LHCN-M2 (cell line): ENCODE data around the gene PTPRK. TPM values are rescaled to one million over a fixed set of nuclear protein-coding genes. Genes with fewer than 3 reads are reported as not detected.
"Not testable (repeated sequence)": the region's sequence is repeated elsewhere in the genome, so short reads cannot be mapped to it uniquely, and the experiment has no call there.

ENCODE experiments used
- DNase-seq: peaks from one replicate; pipeline ENCODE4 v3.0.0-alpha.2; 2012; ENCODE audit warnings: low read depth
- total RNA-seq: library from RNA; depleted of rRNA; stranded (reverse); fragments of >200 nt; gene quantifications from 2 replicates; pipeline ENCODE4 v1.2.3, GENCODE V29; 2014

Gene PTPRK
- total RNA-seq, 1 experiment from 2014 or later: 50.9 TPM

DNA sequence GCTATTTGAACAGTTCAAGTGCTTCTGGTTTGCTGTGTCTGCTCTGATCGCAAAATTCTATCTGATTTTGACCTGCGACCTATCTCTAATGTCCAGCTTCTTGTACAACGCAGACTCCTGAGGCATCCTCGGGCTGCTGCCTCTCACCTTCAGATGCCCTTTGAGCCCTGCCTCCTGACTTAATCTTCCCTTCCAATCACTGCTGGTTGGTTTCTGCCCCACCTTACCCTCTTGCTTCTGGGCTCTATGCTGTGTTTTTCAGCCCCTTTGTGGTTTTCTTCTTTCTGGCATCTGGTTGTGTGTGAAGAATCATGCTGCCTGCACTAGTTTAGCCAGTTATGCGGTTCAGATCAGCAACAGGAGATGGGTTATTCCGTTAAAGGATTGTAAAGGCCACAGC, 488.4 kb downstream of the PTPRK start:
- DNase-seq: no peak

DNA sequence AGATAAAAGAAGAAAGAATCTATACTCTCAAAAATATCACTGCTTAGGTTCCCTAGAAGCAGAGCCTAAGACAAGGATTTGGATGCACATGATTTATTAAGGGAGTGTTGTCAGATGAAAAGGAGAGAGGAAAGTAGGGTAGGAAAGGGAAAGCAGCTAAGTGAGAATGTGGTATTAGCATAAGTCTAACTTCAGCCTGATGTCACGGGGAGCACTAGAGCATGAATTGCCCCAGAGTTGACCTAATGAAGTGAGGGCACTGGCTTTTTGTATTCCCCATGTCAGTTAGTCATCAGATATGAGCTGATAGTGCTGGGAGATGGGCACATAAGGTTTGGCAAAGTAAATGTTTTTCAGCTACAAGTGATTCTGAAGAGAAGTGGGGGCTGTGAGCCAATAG, 490.6 kb downstream of the PTPRK start:
- DNase-seq: no peak

- no peak for DNase-seq
Measured at GRCh38 chr6:128028183-128028582, 492.2 kb downstream of the PTPRK start.

GRCh38 chr6:128025478-128025877, 494.9 kb downstream of the PTPRK start:
- no peak for DNase-seq

DNA sequence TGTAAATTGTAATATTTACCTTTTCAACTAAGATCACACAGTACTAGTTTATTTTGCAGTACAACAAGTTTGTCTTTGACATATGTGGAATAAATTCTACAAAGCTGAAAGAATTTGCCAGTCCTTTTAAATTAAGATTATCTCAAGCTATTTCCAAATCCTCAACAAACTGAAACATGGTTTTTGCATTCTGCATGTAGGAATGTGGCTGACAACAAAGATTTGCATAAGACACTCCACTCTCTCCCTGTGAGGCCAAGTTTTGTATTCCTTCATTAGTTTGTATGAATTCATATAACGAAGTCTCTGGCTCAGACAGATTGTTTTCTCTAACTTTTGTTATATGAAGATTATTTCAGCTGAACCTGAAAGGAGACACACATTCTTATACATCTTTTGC, 495.4 kb downstream of the PTPRK start:
- DNase-seq: no peak

- no peak for DNase-seq
Measured at GRCh38 chr6:128024046-128024445, 496.4 kb downstream of the PTPRK start.

DNA sequence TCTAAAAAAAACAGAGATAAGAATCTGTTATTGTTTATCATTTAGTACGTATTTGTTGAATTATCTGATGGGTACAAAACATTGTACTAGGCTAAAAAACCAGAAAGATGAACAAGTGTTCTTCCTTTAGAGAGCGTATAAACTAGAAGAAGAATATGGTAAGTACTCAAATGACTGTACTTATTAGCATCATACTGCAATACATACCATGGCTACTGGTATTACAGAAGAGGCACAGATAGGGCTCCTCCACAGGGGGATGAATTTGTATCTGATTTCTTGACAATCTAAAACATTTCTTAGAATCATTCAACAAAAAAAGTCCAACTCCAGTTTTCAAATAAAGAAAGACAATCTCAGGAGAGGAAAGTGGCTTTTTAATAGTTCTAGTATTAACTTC, 501.6 kb downstream of the PTPRK start:
- no peak for DNase-seq

DNA sequence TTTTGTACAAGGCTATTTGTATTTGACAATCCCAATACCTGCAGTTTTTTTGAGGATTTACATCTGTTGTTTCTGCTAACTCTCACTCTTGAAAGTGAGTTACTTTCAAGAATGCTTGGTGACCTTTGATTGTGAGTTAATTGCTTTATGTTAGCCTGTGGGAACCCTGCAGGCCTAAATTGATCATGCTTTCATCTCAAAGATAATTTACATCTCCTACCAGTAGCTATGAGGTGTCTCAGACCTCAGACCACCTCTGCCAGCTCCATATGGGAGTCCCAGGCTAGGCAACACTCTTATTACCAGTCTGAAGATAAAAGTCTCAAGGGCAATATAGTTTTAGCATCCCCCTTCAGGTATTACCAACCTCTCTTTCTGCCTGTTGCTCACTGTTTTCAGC, 503.1 kb downstream of the PTPRK start:
- DNase-seq: no peak

GRCh38 chr6:128007658-128008057, 512.7 kb downstream of the PTPRK start:
- DNase-seq: no peak

DNA sequence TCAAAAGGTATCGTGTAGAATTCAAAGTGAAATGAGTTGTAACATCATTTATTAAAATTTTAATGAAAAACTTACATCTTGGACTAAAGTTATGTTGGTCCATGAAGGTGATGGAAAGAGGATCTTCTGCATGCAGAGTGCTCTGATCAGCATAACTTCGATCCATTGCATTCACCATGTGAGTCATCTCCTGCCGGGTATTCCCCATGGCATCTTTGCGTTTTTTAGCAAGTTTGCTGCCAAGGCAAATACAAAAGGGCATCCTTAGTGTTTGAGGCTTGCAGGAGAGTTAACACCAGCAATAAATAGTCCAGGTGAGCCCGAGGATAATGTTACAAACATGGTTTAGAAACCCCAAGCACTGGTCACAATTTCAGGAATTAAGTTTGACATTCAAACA, 515.4 kb downstream of the PTPRK start:
- DNase-seq: peak; percentile 13

DNA sequence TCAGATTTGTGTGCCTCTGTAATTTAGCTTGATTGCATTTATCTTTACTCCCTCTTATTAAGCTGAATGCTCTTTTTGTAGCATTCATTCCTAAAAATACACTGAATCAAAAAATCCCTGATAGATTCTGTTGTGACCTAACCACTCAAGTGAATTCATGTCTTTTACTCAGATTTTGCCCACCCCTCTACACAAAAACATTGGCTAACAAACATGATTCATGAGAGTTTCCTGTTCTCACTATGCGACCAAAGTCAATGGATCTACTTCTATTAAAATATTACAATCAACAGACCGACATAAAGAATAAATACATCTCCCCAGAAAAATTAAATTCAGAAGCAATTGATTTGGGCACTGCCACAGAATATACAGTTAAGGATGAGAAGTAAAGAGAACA, 520.0 kb downstream of the PTPRK start:
- no peak for DNase-seq

DNA sequence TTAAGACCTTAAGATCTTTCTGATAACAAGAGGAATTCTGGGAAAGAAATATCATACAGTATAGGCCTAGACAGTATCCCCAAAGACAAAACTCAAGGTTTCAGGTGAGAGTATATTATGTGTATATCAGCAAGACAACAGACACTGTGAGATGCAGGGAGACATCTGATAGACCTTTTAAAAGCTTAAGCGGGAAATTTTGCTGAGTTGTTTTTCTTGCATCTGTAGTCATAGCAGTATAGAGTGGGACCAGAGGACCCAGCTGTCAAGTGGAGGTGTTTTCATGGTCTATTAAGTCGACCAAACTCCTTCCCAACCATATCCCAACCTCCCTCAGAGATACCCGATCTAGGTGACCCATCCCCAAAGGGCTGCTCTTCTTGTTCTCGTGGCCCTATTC, 521.4 kb downstream of the PTPRK start:
- no peak for DNase-seq

DNA sequence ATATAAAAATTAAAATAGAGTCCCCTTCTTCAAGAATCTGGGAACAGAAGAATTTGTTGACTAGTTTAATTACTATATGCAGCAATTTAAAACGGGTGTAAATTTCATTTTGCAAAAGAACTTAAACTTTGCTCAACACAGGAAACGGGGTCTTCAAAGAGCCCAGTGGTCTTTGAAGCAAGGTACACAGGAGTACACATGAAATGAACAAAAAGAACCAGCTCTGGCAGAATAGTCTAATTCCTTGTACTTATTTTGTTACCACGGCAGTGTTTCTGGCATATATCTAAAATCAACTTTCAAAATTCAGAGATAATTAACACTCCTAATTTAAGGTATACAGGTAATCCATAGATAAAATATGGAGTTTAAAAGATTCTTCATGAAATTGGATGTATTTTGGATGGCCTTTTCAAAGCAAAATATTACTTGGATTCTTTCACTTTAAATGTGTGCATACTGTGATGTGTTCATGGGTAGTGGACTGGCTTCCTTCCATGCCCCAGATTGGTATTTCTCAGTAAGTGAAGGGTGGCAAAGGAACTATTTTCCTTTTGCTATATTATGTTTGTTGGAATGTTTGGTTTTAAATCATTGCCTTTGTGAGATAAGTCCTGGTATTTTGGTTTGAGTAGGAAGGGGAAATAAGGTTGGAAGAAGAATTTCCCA, 522.8 kb downstream of the PTPRK start:
- no peak for DNase-seq

DNA sequence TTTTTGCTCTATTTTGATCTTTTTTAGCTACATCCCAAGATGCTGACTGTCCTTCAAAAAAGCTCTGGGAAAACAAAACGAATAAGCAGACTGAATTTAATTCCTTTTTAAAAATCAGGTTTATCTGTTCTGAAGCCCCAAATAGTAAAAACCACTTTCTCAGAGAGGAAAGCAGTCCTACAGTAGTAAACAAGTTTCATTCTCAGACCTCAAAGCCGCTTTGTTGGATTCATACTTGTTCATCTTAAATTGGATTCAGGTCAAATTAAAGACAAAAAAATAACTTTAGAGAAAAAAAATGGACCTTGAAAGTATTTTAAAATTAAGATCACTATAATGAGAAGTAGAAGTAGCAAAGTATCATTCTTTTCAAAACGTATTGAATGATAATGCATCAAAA, 523.5 kb downstream of the PTPRK start:
- DNase-seq: no peak

GRCh38 chr6:127992144-127992543, 528.3 kb downstream of the PTPRK start:
- DNase-seq: peak; percentile 7

- DNase-seq: no peak
Measured at GRCh38 chr6:127990074-127990473, 530.3 kb downstream of the PTPRK start.

GRCh38 chr6:127980996-127981395, 539.4 kb downstream of the PTPRK start:
- no peak for DNase-seq

- not testable (repeated sequence) for DNase-seq
Measured at GRCh38 chr6:127978185-127978584, 542.2 kb downstream of the PTPRK start.

- no peak for DNase-seq
Measured at GRCh38 chr6:127976796-127977195, 543.6 kb downstream of the PTPRK start.

- no peak for DNase-seq
Measured at GRCh38 chr6:127976111-127976510, 544.3 kb downstream of the PTPRK start.

DNA sequence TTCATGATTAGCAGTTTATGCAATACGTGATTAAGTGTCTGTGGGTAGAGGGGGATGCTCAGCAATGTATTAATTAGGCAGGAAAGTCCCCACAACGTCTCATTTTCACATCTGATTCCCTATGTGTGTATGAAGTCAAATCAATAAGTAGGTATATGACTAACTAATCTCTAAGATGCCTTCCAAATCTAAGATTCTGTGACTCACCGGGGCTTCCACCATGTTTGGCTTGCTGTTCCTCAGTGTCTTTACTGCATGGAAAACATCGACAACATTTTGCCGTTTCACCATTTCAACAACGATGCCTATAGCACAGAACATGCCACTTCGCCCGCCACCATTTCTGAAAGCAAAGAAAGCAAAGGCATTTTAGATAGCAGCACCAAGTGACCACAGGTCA, 547.6 kb downstream of the PTPRK start:
- no peak for DNase-seq

- DNase-seq: peak; percentile 26
Measured at GRCh38 chr6:127971945-127972391, 548.4 kb downstream of the PTPRK start.

DNA sequence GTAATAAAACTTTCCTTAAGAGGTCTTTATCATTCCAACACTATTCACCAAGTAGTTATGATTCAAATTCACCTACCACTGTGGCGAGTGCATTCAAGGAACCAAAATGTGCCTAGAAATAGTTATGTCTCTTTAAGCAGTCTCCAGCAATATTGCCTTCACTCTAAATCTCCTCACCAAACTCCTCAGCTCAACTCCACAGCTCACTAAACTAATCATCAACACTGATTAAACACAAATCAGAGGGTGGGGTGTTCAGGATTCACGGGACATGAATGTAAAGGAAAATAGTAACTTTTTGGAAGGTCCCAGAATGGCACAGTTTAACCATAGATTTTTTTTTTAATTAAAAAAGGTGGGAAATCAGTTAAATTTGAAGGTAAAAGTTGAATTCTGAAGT, 549.0 kb downstream of the PTPRK start:
- DNase-seq: no peak

- DNase-seq: no peak
Measured at GRCh38 chr6:127969701-127970100, 550.7 kb downstream of the PTPRK start.
